Urothelium cell line (cell line): ENCODE data around the gene ARMH2.
A peak's percentile ranks its signal among the peaks of the same experiment; 100 is the strongest.

Experiments
- DNase-seq: peaks from one replicate; pipeline ENCODE4 v3.0.0; 2011; ENCODE audit warnings: low spot score, mixed read lengths
- FAIRE-seq: peaks from 2 replicates; lab custom pipeline; 2011; peaks lifted over from hg19 to GRCh38; lab: Jason Lieb, UNC

ARMH2 gene

GRCh38 chr6:24821860-24822444 is 23.2 kb upstream of the ARMH2 start:
- no peak for DNase-seq
- no peak for FAIRE-seq

GRCh38 chr6:24818346-24818745 is 19.6 kb upstream of the ARMH2 start:
- no peak for FAIRE-seq
- DNase-seq, result no peak

GRCh38 chr6:24809728-24810127 is 11.0 kb upstream of the ARMH2 start:
- no peak for DNase-seq
- no peak for FAIRE-seq

- no peak for DNase-seq
- FAIRE-seq, result no peak
Observed at GRCh38 chr6:24807584-24807983, 8.9 kb upstream of the ARMH2 start.

- DNase-seq, result no peak
Observed at GRCh38 chr6:24802271-24803059, 3.7 kb upstream of the ARMH2 start.

GRCh38 chr6:24799541-24799915 is 811 bp upstream of the ARMH2 start:
- DNase-seq (no peak), FAIRE-seq (no peak)

More at GRCh38 chr6:24802271-24803059, 3.7 kb upstream of the ARMH2 start:
- no peak for FAIRE-seq

GRCh38 chr6:24797596-24798216 is 1.0 kb downstream of the ARMH2 start:
- DNase-seq, result no peak
- FAIRE-seq, result no peak

- no peak for DNase-seq
- no peak for FAIRE-seq
Observed at GRCh38 chr6:24796616-24797290, 2.0 kb downstream of the ARMH2 start.

- DNase-seq, result no peak
- no peak for FAIRE-seq
Observed at GRCh38 chr6:24795106-24795505, 3.6 kb downstream of the ARMH2 start.

GRCh38 chr6:24788031-24788665 is 10.6 kb downstream of the ARMH2 start:
- FAIRE-seq (no peak), DNase-seq (no peak)

- DNase-seq (no peak), FAIRE-seq (no peak)
Observed at GRCh38 chr6:24780206-24780605, 18.5 kb downstream of the ARMH2 start.

GRCh38 chr6:24779416-24780016 is 19.2 kb downstream of the ARMH2 start:
- no peak for DNase-seq
- FAIRE-seq, result no peak

- DNase-seq, result no peak
- no peak for FAIRE-seq
Observed at GRCh38 chr6:24778878-24779277, 19.8 kb downstream of the ARMH2 start.

GRCh38 chr6:24778121-24778520 is 20.6 kb downstream of the ARMH2 start:
- DNase-seq (no peak), FAIRE-seq (no peak)

GRCh38 chr6:24777227-24777626 is 21.5 kb downstream of the ARMH2 start:
- no peak for DNase-seq
- FAIRE-seq, result no peak

- no peak for DNase-seq
- no peak for FAIRE-seq
Observed at GRCh38 chr6:24775520-24776058, 23.1 kb downstream of the ARMH2 start.

GRCh38 chr6:24774696-24775519 is 23.8 kb downstream of the ARMH2 start, which contains the start of gene GMNN:
Gene GMNN, plus strand, starts transcription at chr6:24774937. Its CDS starts 2,310 bp downstream, at chr6:24777247.
- FAIRE-seq (no peak), DNase-seq (peak; percentile 96)

GRCh38 chr6:24768361-24768760 is 30.4 kb downstream of the ARMH2 start:
- no peak for DNase-seq
- no peak for FAIRE-seq

GRCh38 chr6:24766680-24767462 is 31.8 kb downstream of the ARMH2 start:
- FAIRE-seq, result no peak

More at GRCh38 chr6:24766680-24767462, 31.8 kb downstream of the ARMH2 start:
- no peak for DNase-seq
